HCT116 (cell line): ENCODE data around the gene SH3GL2. TPM values are rescaled to one million over a fixed set of nuclear protein-coding genes. Genes with fewer than 3 reads are reported as not detected.

Source experiments
- ATAC-seq: fragments of 200-7000 bp; cut with Tn5 transposase; 2 replicates; pipeline ENCODE4 v1.9.1; 2020; ENCODE audit warnings: mild to moderate bottlenecking, moderate library complexity
- BruUV-seq: library from RNA; stranded (reverse); fragments of 400-500 nt; replicated peaks from 2 replicates; lab custom pipeline; 2021; lab: Mats Ljungman, UMichigan
- CTCF ChIA-PET: fragments of 300-600 bp; sonication (Branson Sonifier 250); formaldehyde crosslinking; loops from one replicate; lab custom pipeline; 2021; ENCODE audit warnings: antibody characterized with exemption; lab: Charles Lee
- POLR2A ChIA-PET: fragments of 300-600, 350-600 bp; sonication (Branson Sonifier 250); formaldehyde crosslinking; loops from one replicate; lab custom pipeline; 2021; ENCODE audit warnings: antibody characterized with exemption; lab: Charles Lee
- RAD21 ChIA-PET, 2 experiments: fragments of 300-600 bp; sonication (Branson Sonifier 250); formaldehyde crosslinking; loops; one replicate each; lab custom pipeline; 2023; ENCODE audit warnings: low total read pairs in 2 of 2; ENCODE audit not compliant: uncharacterized antibody in 2 of 2, unreplicated experiment in 2 of 2, low non-redundant PET in 1 of 2; lab: Charles Lee
- DNase-seq: peaks from one replicate; pipeline ENCODE4 v3.0.0-alpha.2; 2010; ENCODE audit warnings: low read depth, low spot score
- H2AFZ ChIP-seq: fragments of 200-600 bp; shearing (Covaris generic), sonication (generic); 2 replicates; pipeline ENCODE4 v1.6.1; 2017; ENCODE audit warnings: low read depth, mixed run types, mixed read lengths, antibody characterized with exemption, low read length; ENCODE audit not compliant: poor library complexity, severe bottlenecking
- H3K27ac ChIP-seq: 2 replicates; pipeline ENCODE4 v1.5.1; 2012; ENCODE audit warnings: low read depth, low read length
- H3K27me3 ChIP-seq: fragments of 200-600 bp; sonication (generic); 2 replicates; pipeline ENCODE4 v1.6.1; 2016; ENCODE audit warnings: mixed run types, low read length, mixed read lengths; ENCODE audit not compliant: insufficient read depth
- H3K36me3 ChIP-seq, 2 experiments: fragments of 200-500 bp in 1 of 2; fragments of 200-600 bp in 1 of 2; sonication (Bioruptor generic) in 1 of 2; sonication (generic) in 1 of 2; 2 replicates each; pipeline versions ENCODE4 v1.5.1 to v1.6.1; 2014 to 2016; ENCODE audit warnings: low read length in 2 of 2, inconsistent platforms in 1 of 2, mixed read lengths in 1 of 2, mixed run types in 1 of 2; ENCODE audit not compliant: insufficient read depth in 2 of 2, control insufficient read depth in 1 of 2
- H3K4me1 ChIP-seq, 2 experiments: fragments of 200-600 bp in 1 of 2; sonication (generic) in 1 of 2; 2 replicates each; pipeline versions ENCODE4 v1.5.1 to v1.6.1; 2012 to 2017; ENCODE audit warnings: low read length in 2 of 2, inconsistent platforms in 1 of 2, mild to moderate bottlenecking in 1 of 2, mixed read lengths in 1 of 2, mixed run types in 1 of 2, moderate library complexity in 1 of 2; ENCODE audit not compliant: insufficient read depth in 2 of 2, control insufficient read depth in 1 of 2
- H3K4me2 ChIP-seq: fragments of 200-600 bp; sonication (generic); 2 replicates; pipeline ENCODE4 v1.6.1; 2017; ENCODE audit warnings: mixed run types, low read length, mixed read lengths
- H3K4me3 ChIP-seq, 2 experiments: fragments of 200-600 bp in 1 of 2; sonication (generic) in 1 of 2; replicated peaks in 1 of 2; 2 replicates each; pipeline ENCODE4 v1.5.1; 2011 to 2016; ENCODE audit warnings: low read length in 2 of 2, control low read depth in 1 of 2, low read depth in 1 of 2, mild to moderate bottlenecking in 1 of 2, mixed read lengths in 1 of 2, mixed run types in 1 of 2
- H3K79me2 ChIP-seq: fragments of 200-600 bp; sonication (generic); 2 replicates; pipeline ENCODE4 v1.6.1; 2017; ENCODE audit warnings: mild to moderate bottlenecking, mixed run types, low read length, moderate library complexity, mixed read lengths; ENCODE audit not compliant: insufficient read depth
- H3K9ac ChIP-seq: fragments of 200-600 bp; sonication (generic); 2 replicates; pipeline ENCODE4 v1.6.1; 2016; ENCODE audit warnings: low read length, mixed read lengths
- H3K9me2 ChIP-seq: fragments of 200-600 bp; sonication (generic), shearing (Covaris generic); 2 replicates; pipeline ENCODE4 v1.6.1; 2017; ENCODE audit warnings: mixed run types, mild to moderate bottlenecking, moderate library complexity; ENCODE audit not compliant: insufficient read depth
- H3K9me3 ChIP-seq, 2 experiments: fragments of 200-500 bp in 1 of 2; fragments of 200-600 bp in 1 of 2; sonication (Bioruptor generic) in 1 of 2; sonication (generic) in 1 of 2; 2 replicates each; pipeline ENCODE4 v1.6.1; 2014 to 2017; ENCODE audit warnings: low read length in 2 of 2, mixed read lengths in 2 of 2, inconsistent platforms in 1 of 2, low read depth in 1 of 2, mild to moderate bottlenecking in 1 of 2, mixed run types in 1 of 2, moderate library complexity in 1 of 2; ENCODE audit not compliant: control insufficient read depth in 1 of 2, insufficient read depth in 1 of 2
- H4K20me1 ChIP-seq: fragments of 200-600 bp; sonication (generic), shearing (Covaris generic); 2 replicates; pipeline ENCODE4 v1.6.1; 2017; ENCODE audit warnings: mixed run types, mild to moderate bottlenecking, moderate library complexity; ENCODE audit not compliant: insufficient read depth
- CEBPB ChIP-seq: IDR thresholded peaks from 2 replicates; pipeline ENCODE4 v1.6.1; 2012; ENCODE audit warnings: low read depth
- CTCF ChIP-seq, 3 experiments: fragments of 200-600 bp in 1 of 3; sonication (generic) in 1 of 3; IDR thresholded peaks in 2 of 3; conservative IDR thresholded peaks in 1 of 3; 2 replicates each; pipeline ENCODE4 v1.5.1; 2012 to 2017; ENCODE audit warnings: low read depth in 2 of 3, low read length in 2 of 3, antibody characterized with exemption in 1 of 3, borderline replicate concordance in 1 of 3, control low read depth in 1 of 3, mild to moderate bottlenecking in 1 of 3, mixed read lengths in 1 of 3, mixed run types in 1 of 3, moderate library complexity in 1 of 3; ENCODE audit not compliant: insufficient read depth in 1 of 3
- EGR1 ChIP-seq: IDR thresholded peaks from 2 replicates; pipeline ENCODE4 v1.6.1; 2012; ENCODE audit warnings: low read depth
- FOSL1 ChIP-seq: IDR thresholded peaks from 2 replicates; pipeline ENCODE4 v1.6.1; 2012; ENCODE audit warnings: low read depth
- POLR2AphosphoS5 ChIP-seq: IDR thresholded peaks from 2 replicates; pipeline ENCODE4 v1.6.1; 2011; ENCODE audit warnings: mild to moderate bottlenecking, low read depth, low read length, moderate library complexity
- RAD21 ChIP-seq: IDR thresholded peaks from 2 replicates; pipeline ENCODE4 v1.6.1; 2012; ENCODE audit warnings: low read depth, mild to moderate bottlenecking
- REST ChIP-seq: IDR thresholded peaks from 2 replicates; pipeline ENCODE4 v1.6.1; 2012; ENCODE audit warnings: low read depth
- SIN3A ChIP-seq: IDR thresholded peaks from 2 replicates; pipeline ENCODE4 v1.6.1; 2012; ENCODE audit warnings: low read depth
- SP1 ChIP-seq: IDR thresholded peaks from 2 replicates; pipeline ENCODE4 v1.6.1; 2012; ENCODE audit warnings: low read depth
- YY1 ChIP-seq: IDR thresholded peaks from 2 replicates; pipeline ENCODE4 v1.6.1; 2011; ENCODE audit warnings: low read length, low read depth, moderate library complexity, mild to moderate bottlenecking; ENCODE audit not compliant: insufficient replicate concordance; ENCODE audit errors: extremely low read depth
- ZFX ChIP-seq: fragments of 450-650 bp; IDR thresholded peaks from 2 replicates; pipeline ENCODE4 v1.6.1; 2017
- intact Hi-C: fragments of 100-400 bp; cut with micrococcal nuclease; formaldehyde crosslinking; loops from 2 replicates; pipeline ENCODE4 v1.10.0; 2022
- total RNA-seq: library from RNA; stranded (reverse); gene quantifications from one replicate; pipeline ENCODE4 v1.2.1, GENCODE V29; 2021; ENCODE audit not compliant: unreplicated experiment

SH3GL2 gene
- total RNA-seq, 1 experiment from 2014 or later: not detected

DNA sequence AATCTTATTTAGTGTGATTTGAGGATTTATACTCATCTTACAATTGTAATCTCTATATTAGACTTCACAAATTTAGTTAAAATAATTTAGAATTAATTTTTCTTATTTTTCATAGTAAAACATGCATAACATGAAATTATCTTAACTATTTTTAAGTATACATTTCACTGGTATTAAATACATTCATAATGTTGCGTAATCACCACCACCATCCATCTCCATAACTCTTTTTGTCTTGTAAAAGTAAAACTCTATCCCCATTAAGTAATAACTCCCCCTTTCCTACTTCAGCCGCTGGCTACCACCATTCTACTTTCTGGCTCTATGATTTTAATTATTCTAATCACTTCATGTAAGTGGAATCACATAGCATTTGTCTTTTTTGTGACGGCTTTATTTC lies 193.4 kb downstream of the SH3GL2 start:
- ChIA-PET RAD21 (no interaction called here), CTCF (no interaction called here), POLR2A (no interaction called here)
- Histone ChIP-seq H4K20me1 (no peaks in the 10 kb centered on the region; the same call in 1 of the 2 replicates), H3K4me1 (no peaks in the 10 kb centered on the region), H3K27ac (no peak overlapping the region), H3K4me2 (no peak overlapping the region), H3K79me2 (no peaks in the 10 kb centered on the region), H2AFZ (no peak overlapping the region), H3K9me2 (no peaks in the 10 kb centered on the region), H3K36me3 (no peaks in the 10 kb centered on the region), H3K9me3 (no peaks in the 10 kb centered on the region), H3K9ac (no peak overlapping the region), H3K27me3 (no peaks in the 10 kb centered on the region), H3K4me3 (no peak overlapping the region)
- intact Hi-C loops: no loop called here
- ATAC-seq (no peak), DNase-seq (no peak)
- BruUV-seq: no TSS peak
- TF ChIP-seq POLR2AphosphoS5: no peak
- TF ChIP-seq CEBPB: no peak
- no peak for TF ChIP-seq SIN3A
- TF ChIP-seq REST: no peak
- TF ChIP-seq SP1: no peak
- no peak for TF ChIP-seq RAD21
- TF ChIP-seq FOSL1: no peak
- TF ChIP-seq CTCF (IDR thresholded peaks at IDR 0.05 in 2 of 3, conservative IDR thresholded peaks at IDR 0.05 in 1 of 3; ENCODE audit: borderline replicate concordance in 1 of 3, insufficient read depth in 1 of 3, low read depth in 2 of 3, low read length in 2 of 3): no peak
- no peak for TF ChIP-seq ZFX
- no peak for TF ChIP-seq EGR1
- TF ChIP-seq YY1: no peak
